Right forelimb (tissue), 1 donor: ENCODE measurements around the gene POLR2I.
"Not testable (repeated sequence)": the region's sequence is repeated elsewhere in the genome, so short reads cannot be mapped to it uniquely, and the experiment has no call there.

Source experiments
- DNase-seq: peaks from one replicate; pipeline ENCODE4 v3.0.0-alpha.2; 2018

POLR2I gene

GRCh38 chr19:36114721-36115452, at the start of gene POLR2I:
TSS of gene POLR2I (minus strand) at chr19:36114875. CDS start at chr19:36114856, 19 bp downstream.
- peak; percentile 99 for DNase-seq

GRCh38 chr19:36163813-36164212, 49.1 kb upstream of the POLR2I start:
- no peak for DNase-seq

- no peak for DNase-seq
Observed at GRCh38 chr19:36160821-36161596, 46.3 kb upstream of the POLR2I start.

- no peak for DNase-seq
Observed at GRCh38 chr19:36153126-36153525, 38.5 kb upstream of the POLR2I start.

GRCh38 chr19:36152352-36153091, 37.8 kb upstream of the POLR2I start, which contains the start of gene COX7A1:
TSS of gene COX7A1 (minus strand) at chr19:36152447. CDS start at chr19:36152407, 40 bp downstream.
- peak; percentile 83 for DNase-seq

GRCh38 chr19:36152019-36152351, 37.3 kb upstream of the POLR2I start:
- peak; percentile 59 for DNase-seq

- peak; percentile 80 for DNase-seq
Observed at GRCh38 chr19:36151144-36152018, 36.7 kb upstream of the POLR2I start.

- no peak for DNase-seq
Observed at GRCh38 chr19:36150586-36150985, 35.9 kb upstream of the POLR2I start.

GRCh38 chr19:36149673-36150406, 35.2 kb upstream of the POLR2I start:
- no peak for DNase-seq

- no peak for DNase-seq
Observed at GRCh38 chr19:36144624-36145023, 29.9 kb upstream of the POLR2I start.

GRCh38 chr19:36142496-36142895, 27.8 kb upstream of the POLR2I start:
- DNase-seq = no peak

GRCh38 chr19:36142046-36142445, 27.4 kb upstream of the POLR2I start:
- DNase-seq = no peak

- DNase-seq = peak; percentile 88
Observed at GRCh38 chr19:36141039-36141927, 26.6 kb upstream of the POLR2I start.

GRCh38 chr19:36140304-36141038, 25.8 kb upstream of the POLR2I start:
- peak; percentile 55 for DNase-seq

GRCh38 chr19:36139473-36140303, 25.0 kb upstream of the POLR2I start, which contains the start of gene CAPNS1:
TSS of gene CAPNS1 (plus strand) at chr19:36140066. CDS start at chr19:36141012, 946 bp downstream.
- DNase-seq = peak; percentile 98

- DNase-seq = no peak
Observed at GRCh38 chr19:36139120-36139472, 24.4 kb upstream of the POLR2I start.

- DNase-seq = no peak
Observed at GRCh38 chr19:36136964-36137686, 22.4 kb upstream of the POLR2I start.

GRCh38 chr19:36134867-36135266, 20.2 kb upstream of the POLR2I start:
- DNase-seq = not testable (repeated sequence)
